CD4-positive, CD25-positive, alpha-beta regulatory T cell (primary cell): ENCODE results near the gene PRM1. TPM values are rescaled to one million over a fixed set of nuclear protein-coding genes. Genes with fewer than 3 reads are reported as not detected.
"Not testable (repeated sequence)": the region's sequence is repeated elsewhere in the genome, so short reads cannot be mapped to it uniquely, and the experiment has no call there.

Experiments used
- ATAC-seq, 2 donors: fragments of 150-1000 bp; cut with Tn5 transposase; one replicate each; pipeline ENCODE4 v1.10.0; 2021; ENCODE audit warnings: low read depth in 2 of 2, moderate number of reproducible peaks in 2 of 2, moderate library complexity in 1 of 2
- DNase-seq, 3 donors: peaks; one replicate each; pipeline versions ENCODE4 v3.0.0 to v3.0.0-alpha.2; 2012 to 2022; ENCODE audit warnings: mixed read lengths in 1 of 3
- H3K27ac ChIP-seq: one replicate; pipeline ENCODE4 v1.7.0; 2013; ENCODE audit warnings: mild to moderate bottlenecking, low read length; ENCODE audit not compliant: insufficient read depth, poor library complexity, severe bottlenecking
- H3K27me3 ChIP-seq: one replicate; pipeline ENCODE4 v1.7.0; 2013; ENCODE audit warnings: low read length; ENCODE audit not compliant: control insufficient read depth, insufficient read depth
- H3K36me3 ChIP-seq: one replicate; pipeline ENCODE4 v1.7.0; 2013; ENCODE audit warnings: mild to moderate bottlenecking, low read length, moderate library complexity; ENCODE audit not compliant: control insufficient read depth, insufficient read depth
- H3K4me1 ChIP-seq: 2 replicates; pipeline ENCODE4 v1.7.0; 2013; ENCODE audit warnings: mild to moderate bottlenecking, low read length; ENCODE audit not compliant: insufficient read depth, control insufficient read depth, poor library complexity, severe bottlenecking
- H3K4me3 ChIP-seq: one replicate; pipeline ENCODE4 v1.7.0; 2013; ENCODE audit warnings: low read depth, mild to moderate bottlenecking, low read length, moderate library complexity
- H3K9me3 ChIP-seq, 2 experiments: 1 replicate in 1 of 2; 2 replicates in 1 of 2; pipeline ENCODE4 v1.7.0; 2013; ENCODE audit warnings: low read length in 2 of 2, mild to moderate bottlenecking in 1 of 2, moderate library complexity in 1 of 2; ENCODE audit not compliant: control insufficient read depth in 2 of 2
- H3K27ac Mint-ChIP-seq, 3 donors: one replicate each; pipeline ENCODE4 v1.8.0; 2020 to 2022; ENCODE audit warnings: mild to moderate bottlenecking in 3 of 3, mixed read lengths in 3 of 3, moderate library complexity in 2 of 3
- H3K27me3 Mint-ChIP-seq: one replicate; pipeline ENCODE4 v1.8.0; 2022; ENCODE audit warnings: mild to moderate bottlenecking, mixed read lengths
- H3K36me3 Mint-ChIP-seq: one replicate; pipeline ENCODE4 v1.8.0; 2020; ENCODE audit warnings: mixed read lengths
- H3K4me1 Mint-ChIP-seq, 4 donors: one replicate each; pipeline ENCODE4 v1.8.0; 2020 to 2022; ENCODE audit warnings: mixed read lengths in 4 of 4, mild to moderate bottlenecking in 1 of 4
- H3K4me3 Mint-ChIP-seq, 4 donors: one replicate each; pipeline ENCODE4 v1.8.0; 2020 to 2022; ENCODE audit warnings: mild to moderate bottlenecking in 4 of 4, mixed read lengths in 4 of 4, moderate library complexity in 3 of 4
- H3K9me3 Mint-ChIP-seq, 7 donors: one replicate each; pipeline ENCODE4 v1.8.0; 2020 to 2022; ENCODE audit warnings: mixed read lengths in 7 of 7, mild to moderate bottlenecking in 3 of 7, moderate library complexity in 2 of 7
- polyA plus RNA-seq, 4 donors: library from polyadenylated mRNA; unstranded; fragments of 300-500 nt; fragmentation: Illumina TruSeq; gene quantifications; one replicate each; pipeline ENCODE4 v1.2.3, GENCODE V29; 2021
- total RNA-seq: library from RNA; stranded (reverse); gene quantifications from one replicate; pipeline ENCODE4 v1.2.3, GENCODE V29; 2022

PRM1 gene
- total and polyA plus RNA-seq, 5 donors from 2014 or later: not detected

- not testable (repeated sequence) for H3K9me3 Mint-ChIP-seq, H3K4me3 ChIP-seq, H3K36me3 Mint-ChIP-seq, H3K4me1 Mint-ChIP-seq, H3K27ac Mint-ChIP-seq, H3K27me3 Mint-ChIP-seq, H3K4me3 Mint-ChIP-seq, H3K4me1 ChIP-seq, H3K27me3 ChIP-seq, ATAC-seq, H3K9me3 ChIP-seq, DNase-seq, H3K27ac ChIP-seq, H3K36me3 ChIP-seq
Observed at GRCh38 chr16:11289696-11290095, 8.6 kb upstream of the PRM1 start.

DNA sequence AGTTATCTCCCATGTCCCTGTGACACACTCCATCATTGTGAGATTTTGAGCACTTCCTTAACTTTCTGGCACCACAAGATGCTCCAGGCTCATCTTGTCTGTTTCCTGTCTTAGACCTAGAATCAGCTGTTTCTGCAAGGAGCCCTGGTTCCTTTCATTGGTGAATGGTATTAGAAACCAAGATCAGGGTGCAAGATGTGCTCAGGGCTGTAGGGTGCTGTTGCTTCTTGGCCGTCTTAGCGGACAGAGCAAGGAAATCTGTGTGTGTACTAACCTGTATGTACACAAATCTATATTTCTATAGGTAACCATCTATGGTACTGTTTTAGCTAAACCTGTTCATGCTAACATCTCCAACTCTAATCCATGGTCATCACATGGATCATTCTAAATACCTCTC lies 8.1 kb upstream of the PRM1 start:
- peaks cover 0 to under 1% (median 0%) of the 10 kb centered on the region in 4 donors for H3K4me1 Mint-ChIP-seq
- H3K9me3 Mint-ChIP-seq: no peaks in the 10 kb centered on the region
- Histone ChIP-seq H3K27me3 (no peaks in the 10 kb centered on the region), H3K27ac (no peak overlapping the region), H3K36me3 (no peaks in the 10 kb centered on the region), H3K4me1 (no peaks in the 10 kb centered on the region), H3K9me3 (no peaks in the 10 kb centered on the region), H3K4me3 (no peak overlapping the region)
- no peak overlapping the region for H3K4me3 Mint-ChIP-seq
- peaks cover 12% of the 10 kb centered on the region for H3K27me3 Mint-ChIP-seq
- DNase-seq (no peak), ATAC-seq (no peak)
- no peak overlapping the region for H3K27ac Mint-ChIP-seq
- H3K36me3 Mint-ChIP-seq: no peaks in the 10 kb centered on the region

GRCh38 chr16:11285842-11286241 lies 4.7 kb upstream of the PRM1 start:
- Mint-ChIP-seq H3K4me1 (peaks cover 0 to 4% (median 2%) of the 10 kb centered on the region in 4 donors), H3K4me3 (no peak overlapping the region), H3K9me3 (peaks cover 0 to 1% (median 0%) of the 10 kb centered on the region in 7 donors), H3K36me3 (no peaks in the 10 kb centered on the region), H3K27ac (no peak overlapping the region), H3K27me3 (peaks cover 22% of the 10 kb centered on the region)
- H3K27ac ChIP-seq: no peak overlapping the region
- no peaks in the 10 kb centered on the region for H3K4me1 ChIP-seq
- DNase-seq (no peak), ATAC-seq (no peak)
- H3K27me3 ChIP-seq: no peaks in the 10 kb centered on the region
- no peak overlapping the region for H3K4me3 ChIP-seq
- no peaks in the 10 kb centered on the region for H3K36me3 ChIP-seq
- no peaks in the 10 kb centered on the region for H3K9me3 ChIP-seq

DNA sequence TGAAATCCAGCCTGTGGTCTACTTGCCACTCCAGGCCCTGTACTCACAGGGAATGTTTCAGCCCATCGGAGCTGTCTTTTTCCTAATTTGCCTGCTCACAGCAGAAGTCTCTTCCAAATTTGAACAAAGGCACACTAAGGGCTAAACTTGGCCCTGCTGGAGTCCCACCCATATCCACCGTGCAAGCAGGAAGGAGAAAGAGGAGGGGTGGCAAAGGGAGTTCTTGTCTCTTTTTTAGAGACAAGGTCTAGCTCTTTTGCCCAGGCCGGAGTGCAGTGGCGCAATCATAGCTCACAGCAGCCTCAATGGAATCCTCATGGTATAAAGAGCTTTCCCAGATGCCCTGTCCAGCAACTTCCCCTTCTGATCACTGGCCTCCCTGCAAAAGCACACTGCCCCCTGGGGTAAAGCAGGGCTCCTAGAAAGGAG lies 2.7 kb upstream of the PRM1 start:
- ATAC-seq: no peak
- Histone ChIP-seq H3K4me3 (no peak overlapping the region), H3K9me3 (no peaks in the 10 kb centered on the region), H3K27ac (no peak overlapping the region), H3K27me3 (no peaks in the 10 kb centered on the region), H3K36me3 (no peaks in the 10 kb centered on the region), H3K4me1 (no peaks in the 10 kb centered on the region)
- H3K4me3 Mint-ChIP-seq: no peak overlapping the region
- H3K4me1 Mint-ChIP-seq: peaks cover 0 to 4% (median 2%) of the 10 kb centered on the region in 4 donors
- DNase-seq: no peak
- no peaks in the 10 kb centered on the region for H3K36me3 Mint-ChIP-seq
- peaks cover 30% of the 10 kb centered on the region for H3K27me3 Mint-ChIP-seq
- no peak overlapping the region for H3K27ac Mint-ChIP-seq
- peaks cover 0 to 1% (median 0%) of the 10 kb centered on the region in 7 donors for H3K9me3 Mint-ChIP-seq

DNA sequence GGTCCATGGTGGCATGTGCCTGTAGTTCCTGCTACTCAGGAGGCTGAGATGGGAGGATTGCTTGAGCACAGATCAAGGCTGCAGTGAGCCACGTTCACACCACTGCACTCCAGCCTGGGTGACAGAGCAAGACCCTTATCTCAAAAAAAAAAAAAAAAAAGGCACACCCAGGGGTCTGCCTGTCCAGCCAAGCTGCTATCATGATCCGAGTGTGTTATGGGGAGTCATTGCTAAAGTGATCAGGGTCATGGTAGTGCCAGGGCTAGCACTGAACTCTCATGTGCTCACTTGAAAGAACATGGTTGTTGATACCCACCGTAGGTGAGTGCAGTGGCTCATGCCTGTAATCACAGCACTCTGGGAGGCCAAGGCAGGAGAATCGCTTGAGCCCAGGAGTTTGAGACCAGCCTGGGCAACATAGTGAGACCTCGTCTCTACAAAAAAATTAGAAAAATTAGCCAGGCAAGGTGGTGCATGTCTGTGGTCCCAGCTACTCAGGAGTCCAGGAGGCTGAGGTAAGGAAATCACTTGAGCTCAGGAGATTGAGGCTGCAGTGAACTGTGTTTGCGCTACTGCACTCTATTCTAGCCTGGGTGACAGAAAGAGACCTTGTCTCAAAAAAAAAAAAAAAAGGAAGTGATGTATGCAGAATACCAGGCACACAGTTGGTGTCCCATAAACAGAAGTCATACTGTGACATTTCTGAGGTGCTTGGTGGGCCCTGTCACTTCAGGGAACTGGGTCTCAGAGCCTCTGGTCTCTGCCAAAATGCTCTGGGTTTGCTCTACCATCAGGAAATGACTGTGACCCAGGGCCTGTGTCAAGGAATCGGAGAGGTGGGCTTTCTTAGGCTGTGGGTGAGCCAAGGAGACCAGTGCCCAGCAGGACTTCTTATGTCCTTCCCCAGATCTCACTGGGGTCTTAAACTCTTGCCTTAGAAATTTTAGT lies 2.2 kb downstream of the PRM1 start:
- Histone ChIP-seq H3K9me3 (no peaks in the 10 kb centered on the region), H3K36me3 (no peaks in the 10 kb centered on the region), H3K4me1 (no peaks in the 10 kb centered on the region), H3K27ac (no peak overlapping the region), H3K27me3 (no peaks in the 10 kb centered on the region), H3K4me3 (no peak overlapping the region)
- ATAC-seq (no peak), DNase-seq (no peak)
- Mint-ChIP-seq H3K9me3 (peaks cover 0 to 1% (median 0%) of the 10 kb centered on the region in 7 donors), H3K27me3 (peaks cover 20% of the 10 kb centered on the region), H3K4me1 (peaks cover 0 to 3% (median under 1%) of the 10 kb centered on the region in 4 donors), H3K4me3 (no peak overlapping the region), H3K36me3 (no peaks in the 10 kb centered on the region), H3K27ac (peak overlapping the region in 1 of 3 donors; percentile 17)

DNA sequence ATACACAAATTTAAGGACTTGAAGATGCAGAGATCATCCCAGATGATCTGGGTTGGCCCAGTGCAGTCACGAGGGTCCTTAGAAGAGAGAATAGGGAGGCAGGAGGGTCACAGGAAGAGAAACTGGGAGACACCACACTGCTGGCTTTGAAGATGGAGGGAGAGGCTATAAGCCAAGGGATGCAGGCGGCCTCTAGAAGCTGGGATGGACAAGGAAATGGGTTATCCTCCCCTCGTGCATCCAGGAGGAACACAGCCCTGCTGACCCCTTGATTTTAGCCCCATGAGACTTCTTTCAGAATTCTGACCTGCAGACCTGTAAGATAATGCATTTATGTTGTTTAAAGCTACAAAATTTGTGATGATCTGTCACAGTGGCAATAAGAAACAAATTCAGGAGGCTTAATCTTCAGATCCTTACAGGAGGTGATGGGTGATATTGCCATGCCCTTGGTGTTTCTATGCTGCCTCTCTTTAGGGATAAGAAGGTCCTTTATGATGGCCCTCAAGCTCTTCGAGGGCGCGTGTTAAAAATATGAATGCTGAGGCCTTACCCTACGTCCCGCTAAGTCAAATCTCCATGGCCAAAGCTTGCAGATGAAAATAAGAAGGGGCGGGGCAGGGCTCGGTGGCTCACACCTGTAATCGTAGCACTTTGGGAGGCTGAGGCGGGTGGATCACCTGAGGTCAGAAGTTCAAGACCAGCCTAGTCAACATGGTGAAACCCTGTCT lies 3.4 kb downstream of the PRM1 start:
- Histone ChIP-seq H3K27ac (no peak overlapping the region), H3K27me3 (no peaks in the 10 kb centered on the region), H3K9me3 (no peaks in the 10 kb centered on the region), H3K4me1 (no peaks in the 10 kb centered on the region), H3K36me3 (no peaks in the 10 kb centered on the region), H3K4me3 (no peak overlapping the region)
- ATAC-seq (no peak), DNase-seq (no peak)
- peaks cover 0 to 3% (median 0%) of the 10 kb centered on the region in 4 donors for H3K4me1 Mint-ChIP-seq
- no peaks in the 10 kb centered on the region for H3K36me3 Mint-ChIP-seq
- peaks cover 17% of the 10 kb centered on the region for H3K27me3 Mint-ChIP-seq
- no peak overlapping the region for H3K4me3 Mint-ChIP-seq
- peaks cover 0 to 1% (median 0%) of the 10 kb centered on the region in 7 donors for H3K9me3 Mint-ChIP-seq
- H3K27ac Mint-ChIP-seq: no peak overlapping the region

GRCh38 chr16:11276896-11277593 lies 4.1 kb downstream of the PRM1 start:
- Histone ChIP-seq H3K27ac (no peak overlapping the region), H3K27me3 (no peaks in the 10 kb centered on the region), H3K36me3 (no peaks in the 10 kb centered on the region), H3K4me3 (no peak overlapping the region), H3K4me1 (no peaks in the 10 kb centered on the region), H3K9me3 (no peaks in the 10 kb centered on the region)
- H3K27ac Mint-ChIP-seq: no peak overlapping the region
- peaks cover 15% of the 10 kb centered on the region for H3K27me3 Mint-ChIP-seq
- H3K4me3 Mint-ChIP-seq: no peak overlapping the region
- peaks cover 0 to 1% (median 0%) of the 10 kb centered on the region in 4 donors for H3K4me1 Mint-ChIP-seq
- no peaks in the 10 kb centered on the region for H3K36me3 Mint-ChIP-seq
- H3K9me3 Mint-ChIP-seq: peaks cover 0 to 1% (median 0%) of the 10 kb centered on the region in 7 donors
- DNase-seq (no peak), ATAC-seq (no peak)
